Measurements from ENCODE around the gene TMEM175.

The TMEM175 gene

GRCh38 chr4:931960-932712, at the start of gene TMEM175, which contains the start of gene GAK (continued):
- TF ChIP-seq RBAK (tag by site-specific recombination; IDR thresholded peaks at IDR 0.05) (no peak), ZNF211 (tag by site-specific recombination; IDR thresholded peaks at IDR 0.05; ENCODE audit: low read depth) (no peak), ZNF221 (tag by site-specific recombination; IDR thresholded peaks at IDR 0.05; ENCODE audit: borderline replicate concordance) (no peak), ZNF239 (tag by site-specific recombination; IDR thresholded peaks at IDR 0.05) (no peak), ZNF768 (tag by site-specific recombination; IDR thresholded peaks at IDR 0.05) (no peak), ZBTB26 (tag by site-specific recombination; optimal IDR thresholded peaks at IDR 0.05) (peak; percentile 95), ZBTB8A (tag by site-specific recombination; IDR thresholded peaks at IDR 0.05) (0 out of 2 replicates have a peak, but pooled peaks have one; percentile 13), SP3 (tag by site-specific recombination; IDR thresholded peaks at IDR 0.05) (peak; percentile 27; the same call in 1 of the 2 replicates), ZNF175 (tag by site-specific recombination; IDR thresholded peaks at IDR 0.05) (no peak), ZNF146 (tag by site-specific recombination; IDR thresholded peaks at IDR 0.05) (no peak), ZNF549 (tag by site-specific recombination; IDR thresholded peaks at IDR 0.05) (no peak), ELK4 (IDR thresholded peaks at IDR 0.05; ENCODE audit: borderline replicate concordance, low read depth, low read length) (peak; percentile 46; the same call in 1 of the 2 replicates), PRDM4 (tag by site-specific recombination; IDR thresholded peaks at IDR 0.05) (no peak), ZNF677 (tag by site-specific recombination; IDR thresholded peaks at IDR 0.05) (no peak), REST (tag by site-specific recombination; IDR thresholded peaks at IDR 0.05) (no peak), ZNF704 (tag by site-specific recombination; IDR thresholded peaks at IDR 0.05) (no peak), ZNF529 (tag by site-specific recombination; IDR thresholded peaks at IDR 0.05; ENCODE audit: insufficient replicate concordance) (no peak), ZNF530 (tag by site-specific recombination; IDR thresholded peaks at IDR 0.05; ENCODE audit: low read depth) (no peak), ZNF830 (tag by site-specific recombination; IDR thresholded peaks at IDR 0.05; ENCODE audit: low read depth) (no peak), ZNF10 (tag by site-specific recombination; IDR thresholded peaks at IDR 0.05) (no peak), ZIC2 (tag by site-specific recombination; IDR thresholded peaks at IDR 0.05) (no peak), ZXDB (tag by site-specific recombination; IDR thresholded peaks at IDR 0.05) (peak; percentile 46; the same call in 1 of the 2 replicates), SETDB1 (IDR thresholded peaks at IDR 0.05; ENCODE audit: insufficient read length, low read length) (no peak), ZNF223 (tag by site-specific recombination; IDR thresholded peaks at IDR 0.05) (no peak), ZBTB21 (tag by site-specific recombination; IDR thresholded peaks at IDR 0.05) (no peak), SP2 (tag by site-specific recombination; IDR thresholded peaks at IDR 0.05) (peak; percentile 73), ZNF112 (tag by site-specific recombination; IDR thresholded peaks at IDR 0.05) (no peak), ZNF560 (tag by site-specific recombination; IDR thresholded peaks at IDR 0.05; ENCODE audit: borderline replicate concordance) (no peak), ZNF214 (tag by site-specific recombination; IDR thresholded peaks at IDR 0.05; ENCODE audit: borderline replicate concordance) (no peak), TRIM28 (IDR thresholded peaks at IDR 0.05; ENCODE audit: borderline replicate concordance, low read length) (no peak), ZNF596 (tag by site-specific recombination; IDR thresholded peaks at IDR 0.05) (no peak), ZNF548 (tag by site-specific recombination; IDR thresholded peaks at IDR 0.05) (no peak)

Measured in HEK293 (cell line).